Occipital lobe (tissue), 2 donors: ENCODE data around the gene CFAP157. TPM values are rescaled to one million over a fixed set of nuclear protein-coding genes. Genes with fewer than 3 reads are reported as not detected.
"Not testable (repeated sequence)": the region's sequence is repeated elsewhere in the genome, so short reads cannot be mapped to it uniquely, and the experiment has no call there.

Experiments used
- DNase-seq: peaks from one replicate; lab custom pipeline; 2025; lab: John Stamatoyannopoulos, UW
- total RNA-seq: library from RNA; depleted of rRNA; stranded (reverse); fragments of >200 nt; gene quantifications from one replicate; pipeline ENCODE4 v1.2.3, GENCODE V29; 2014

Gene CFAP157
- total RNA-seq, 1 donor from 2014 or later, result 0.16 TPM

DNA sequence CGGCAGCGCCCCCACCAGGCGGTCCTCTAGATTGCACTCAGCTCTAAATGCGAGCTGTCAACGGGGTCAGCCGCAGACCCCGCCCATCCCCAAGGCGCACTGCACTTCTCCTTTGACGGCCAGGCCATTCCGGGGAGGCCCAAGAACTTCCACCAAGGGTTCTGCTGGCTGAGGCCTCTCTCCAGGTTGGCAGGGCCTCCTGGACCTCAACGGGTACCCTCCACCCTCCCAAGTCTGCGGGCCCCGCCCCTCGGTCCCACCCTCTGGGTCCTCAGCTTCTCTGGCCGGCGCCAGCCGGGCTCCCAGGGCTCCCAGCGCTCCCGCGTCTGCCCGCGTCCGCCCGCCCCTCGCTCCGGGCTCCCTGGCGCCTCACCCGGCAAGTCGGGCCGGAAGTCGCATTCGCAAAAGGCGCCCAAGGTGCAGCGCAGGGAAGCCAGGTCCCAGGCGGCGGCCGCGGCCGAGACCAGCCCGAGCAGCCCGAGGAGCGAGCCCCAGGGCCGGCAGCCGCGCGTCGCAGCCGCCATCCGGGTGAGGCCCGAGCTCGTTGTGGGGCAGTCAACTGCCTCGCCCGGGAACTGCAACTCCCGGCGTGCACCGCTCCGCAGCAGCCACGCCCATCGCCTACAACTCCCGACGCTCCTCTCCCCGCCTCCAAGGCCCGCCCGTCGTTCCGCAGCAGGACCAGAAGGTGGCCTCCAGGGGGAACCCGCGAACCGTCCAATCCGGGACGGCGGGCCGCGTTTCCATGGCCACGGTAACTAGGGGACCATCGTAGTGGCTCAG is 28.1 kb downstream of the CFAP157 start, which contains the start of gene TOR2A:
TSS of gene TOR2A (minus strand) at position 548 of the 783 bp plus-strand sequence. CDS start at position 524, 24 bp downstream.
- DNase-seq, result peak; percentile 98

DNA sequence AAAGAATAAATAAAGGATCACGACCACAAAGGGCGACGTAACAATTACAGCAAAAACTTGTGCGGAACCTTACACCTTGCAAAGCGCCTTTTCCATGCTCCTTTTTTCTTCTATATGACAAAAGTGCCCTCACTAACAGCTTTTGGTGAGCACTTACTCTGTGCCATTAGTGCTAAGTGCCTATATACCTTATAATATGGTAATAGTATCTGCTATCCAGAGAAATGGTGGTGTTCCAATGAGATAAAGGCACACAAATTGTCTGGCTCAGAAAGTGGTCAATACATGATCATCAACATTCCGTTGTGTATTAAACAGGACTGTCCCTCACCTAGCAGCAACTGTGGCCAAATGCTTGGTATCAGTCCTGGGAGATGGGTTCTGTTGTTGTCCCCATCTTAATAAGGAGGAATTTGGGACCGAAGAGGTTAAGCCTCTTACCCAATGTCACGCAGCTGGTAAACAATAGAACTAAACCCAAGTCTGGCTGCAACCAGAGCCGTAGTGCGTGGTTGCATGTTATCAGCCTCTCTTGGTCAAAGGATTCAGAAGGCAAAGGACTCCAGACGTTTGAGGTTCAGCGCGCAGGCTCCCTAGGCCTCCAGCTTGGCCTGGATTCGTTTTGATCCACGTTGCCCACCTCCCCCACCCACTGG is 28.9 kb downstream of the CFAP157 start:
- DNase-seq, result no peak

DNA sequence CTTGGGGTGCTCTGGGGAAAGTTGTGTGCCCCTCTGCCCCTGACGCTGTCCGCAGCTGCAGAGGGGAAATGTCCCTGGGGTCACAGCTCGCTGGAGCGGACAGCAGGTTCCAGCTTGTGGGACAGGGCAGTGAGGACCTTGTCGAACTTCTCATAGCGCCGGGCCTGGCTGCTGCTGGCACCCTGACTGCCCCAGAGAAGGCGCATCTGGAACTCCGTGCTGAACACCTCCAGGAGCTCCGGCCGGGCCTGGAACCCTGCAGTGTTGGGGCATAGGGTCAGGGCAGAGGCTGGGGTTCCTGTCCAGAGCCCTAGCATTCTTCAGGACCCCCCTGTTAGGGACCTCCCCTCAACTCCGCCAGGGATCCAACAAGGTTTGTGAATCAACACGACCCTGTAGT is 31.9 kb downstream of the CFAP157 start:
- no peak for DNase-seq

DNA sequence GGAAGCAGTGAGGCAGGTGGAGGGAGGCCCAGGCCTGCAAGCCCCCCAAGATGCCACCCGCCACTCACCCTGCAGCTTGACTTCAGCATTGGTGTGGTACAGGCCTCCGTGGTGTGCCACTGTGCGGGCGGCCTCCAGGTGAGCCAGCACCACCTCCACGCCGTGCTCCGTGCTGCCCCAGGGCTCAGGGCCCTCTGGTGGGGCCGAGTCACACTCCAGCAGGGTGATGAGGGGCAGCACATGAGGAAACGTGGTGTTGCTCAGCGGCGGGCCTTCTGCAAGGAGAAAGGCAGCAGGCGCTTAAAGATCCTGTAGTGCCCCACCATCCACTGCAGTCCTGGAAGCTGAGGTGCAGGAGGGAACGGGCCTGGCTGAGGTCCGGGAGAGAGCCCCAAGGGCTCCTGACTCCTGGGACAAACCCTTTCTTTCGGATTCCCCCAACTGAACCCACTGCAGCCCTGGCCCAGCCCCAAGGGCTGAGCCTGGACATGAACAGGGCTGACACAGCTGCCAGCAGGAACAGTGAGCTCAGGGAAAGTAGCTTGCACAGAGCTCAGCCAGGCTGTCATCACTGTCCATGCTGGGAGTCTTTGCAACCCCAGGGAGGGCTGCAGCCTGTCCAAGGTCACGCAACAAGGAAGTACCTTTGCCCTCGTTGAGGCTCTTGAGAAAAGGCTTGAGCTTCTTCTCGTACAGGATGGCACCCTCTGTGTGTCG is 33.0 kb downstream of the CFAP157 start:
- no peak for DNase-seq

DNA sequence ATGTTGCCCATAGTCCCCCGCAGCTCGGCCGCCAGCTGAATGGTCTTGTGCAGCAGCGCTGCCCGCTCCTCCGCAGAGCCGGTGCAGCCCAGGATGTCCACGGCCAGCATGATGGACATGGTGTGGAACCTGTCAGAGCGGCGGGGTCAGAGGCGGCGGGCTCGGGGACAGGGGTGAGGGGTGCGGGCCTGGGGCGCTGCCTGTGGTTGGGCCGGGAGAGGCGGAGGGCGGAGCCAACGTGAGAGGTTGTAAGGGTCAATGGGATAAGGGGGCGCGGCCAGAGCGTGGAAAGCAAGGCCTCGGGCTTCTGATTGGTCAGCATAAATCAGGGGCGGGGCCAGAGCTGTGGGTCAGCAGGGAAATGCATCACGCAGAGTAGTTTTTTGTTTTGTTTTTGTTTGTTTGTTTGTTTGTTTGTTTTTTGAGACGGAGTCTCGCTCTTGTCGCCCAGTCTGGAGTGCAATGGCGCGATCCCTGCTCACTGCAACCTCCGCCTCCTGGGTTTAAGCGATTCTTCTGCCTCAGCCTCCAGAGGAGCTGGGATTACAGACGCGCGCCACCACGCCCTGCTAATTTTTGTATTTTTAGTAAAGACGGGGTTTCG is 35.1 kb downstream of the CFAP157 start:
- DNase-seq, result peak; percentile 61

DNA sequence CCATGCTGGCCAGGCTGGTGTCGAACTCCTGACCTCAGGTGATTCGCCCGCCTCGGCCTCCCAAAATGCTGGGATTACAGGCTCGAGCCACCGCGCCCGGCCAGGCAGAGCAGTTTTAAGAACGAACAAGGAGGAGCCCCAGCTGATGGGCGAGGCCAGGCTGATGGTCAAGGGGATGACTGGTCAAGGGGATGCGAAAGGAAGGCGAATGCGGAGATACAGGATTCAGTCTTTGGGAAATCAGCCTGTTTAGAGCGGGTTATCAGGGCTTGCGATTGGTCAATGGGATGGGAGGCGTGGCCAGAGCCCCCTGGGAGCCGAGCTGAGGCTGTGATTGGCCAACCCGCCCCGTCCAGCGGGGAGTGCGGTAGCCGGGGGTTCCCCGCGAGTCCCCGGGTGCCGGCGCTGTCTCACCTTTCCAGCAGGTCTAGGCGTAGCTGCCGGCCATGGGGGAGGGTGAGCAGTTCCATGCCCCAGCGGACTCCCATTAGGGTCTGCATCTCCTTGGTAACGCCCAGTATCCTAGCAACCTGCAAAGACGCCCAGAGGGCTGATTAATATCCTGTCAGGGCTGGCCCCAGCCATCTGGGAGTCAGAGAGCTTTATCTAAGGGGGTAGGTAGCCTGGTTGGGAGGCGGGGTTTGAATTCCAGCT is 35.8 kb downstream of the CFAP157 start:
- no peak for DNase-seq

DNA sequence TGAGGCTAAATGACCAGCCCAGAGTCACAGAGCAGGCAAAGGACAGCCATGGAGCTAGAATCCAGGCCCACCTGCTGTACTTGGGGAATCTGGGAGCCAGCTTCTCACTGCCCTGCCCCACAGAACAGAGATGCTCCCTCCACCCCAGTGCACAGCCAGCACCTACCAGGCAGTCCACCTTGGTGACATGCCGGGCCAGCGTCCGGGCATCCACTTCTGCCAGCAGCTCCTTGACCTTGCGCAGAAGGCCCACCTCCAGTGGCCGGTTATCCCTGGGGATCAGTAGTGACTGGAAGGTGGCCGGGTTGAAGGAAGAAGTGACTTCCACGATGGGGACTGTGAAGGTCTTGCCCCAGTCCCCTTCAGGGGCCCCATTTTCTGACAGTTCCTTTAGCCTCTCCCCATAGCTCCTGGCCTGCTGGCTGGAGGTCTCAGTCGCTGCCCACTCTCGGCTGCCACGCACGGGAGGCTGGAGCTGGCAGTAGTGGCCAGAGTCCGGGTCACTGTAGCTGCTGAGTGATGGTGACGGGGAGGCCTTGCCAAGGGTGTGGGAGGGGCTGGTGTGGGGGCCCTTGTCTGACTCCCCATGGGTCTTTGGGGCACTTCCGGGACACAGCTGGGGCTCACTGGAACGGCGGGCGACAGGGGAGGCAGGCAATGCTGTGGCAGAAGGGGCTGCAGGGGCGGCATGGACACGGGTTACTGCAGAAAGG is 37.8 kb downstream of the CFAP157 start:
- no peak for DNase-seq

DNA sequence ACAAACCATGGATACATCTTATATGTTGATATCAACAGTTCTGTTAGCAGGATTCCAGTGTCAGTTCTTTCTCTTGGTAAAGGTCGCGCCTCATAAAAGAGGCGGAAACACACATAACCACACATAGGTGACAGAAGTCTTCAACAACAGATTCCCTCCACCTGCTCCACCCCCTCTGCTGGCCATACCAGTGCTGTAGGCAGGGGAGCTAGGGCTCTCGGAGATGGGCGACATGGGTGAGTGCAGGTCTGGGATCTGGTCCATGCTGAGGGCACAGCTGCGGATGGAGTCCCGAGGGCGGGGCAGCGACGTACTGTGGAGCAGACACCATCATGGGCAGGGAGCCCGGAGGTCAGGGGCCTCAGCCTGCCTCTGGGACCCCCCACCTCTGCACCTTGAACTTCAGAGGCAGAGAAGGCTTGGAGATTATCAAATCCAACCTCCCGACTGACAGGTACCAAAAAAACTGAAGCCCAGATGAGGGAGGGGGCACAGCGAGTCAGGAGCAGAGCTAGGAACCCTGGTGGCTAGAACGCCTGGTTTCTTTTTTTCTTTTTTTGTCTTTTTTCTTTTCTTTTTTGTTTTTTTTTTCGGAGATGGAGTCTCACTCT is 40.3 kb downstream of the CFAP157 start:
- no peak for DNase-seq

DNA sequence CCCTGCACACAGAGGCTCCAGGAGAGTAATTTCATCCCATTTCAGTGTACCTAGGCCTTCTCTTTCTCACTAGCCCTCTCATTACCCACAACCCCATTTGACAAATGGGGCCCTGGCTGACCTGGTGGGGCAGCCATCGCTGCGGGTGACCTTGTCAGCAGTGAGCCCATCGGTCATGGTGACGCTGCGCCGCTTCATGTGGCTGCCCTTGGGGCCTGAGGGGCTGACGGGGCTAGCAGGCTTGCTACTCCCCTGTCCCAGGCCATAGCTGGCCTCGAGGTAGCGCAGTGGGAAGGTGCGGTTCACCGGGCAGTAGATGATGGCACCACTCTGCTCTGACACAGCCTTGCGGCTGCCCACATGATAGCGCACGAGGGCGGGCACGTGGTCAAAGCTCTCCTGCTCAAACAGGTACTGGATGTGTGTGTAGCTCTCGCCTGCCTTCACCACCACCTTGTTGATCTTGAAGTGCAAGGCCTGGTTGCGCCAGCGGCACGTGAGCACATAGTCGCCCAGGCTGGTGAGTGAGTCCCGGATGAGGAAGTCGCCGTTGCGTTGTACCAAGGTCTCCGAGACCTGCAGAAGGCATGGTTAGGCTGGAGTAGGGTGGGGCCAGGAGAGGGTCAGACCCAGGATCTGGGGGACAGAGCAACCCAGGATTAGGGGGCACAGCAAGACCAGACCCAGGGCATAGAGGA is 42.5 kb downstream of the CFAP157 start:
- no peak for DNase-seq

DNA sequence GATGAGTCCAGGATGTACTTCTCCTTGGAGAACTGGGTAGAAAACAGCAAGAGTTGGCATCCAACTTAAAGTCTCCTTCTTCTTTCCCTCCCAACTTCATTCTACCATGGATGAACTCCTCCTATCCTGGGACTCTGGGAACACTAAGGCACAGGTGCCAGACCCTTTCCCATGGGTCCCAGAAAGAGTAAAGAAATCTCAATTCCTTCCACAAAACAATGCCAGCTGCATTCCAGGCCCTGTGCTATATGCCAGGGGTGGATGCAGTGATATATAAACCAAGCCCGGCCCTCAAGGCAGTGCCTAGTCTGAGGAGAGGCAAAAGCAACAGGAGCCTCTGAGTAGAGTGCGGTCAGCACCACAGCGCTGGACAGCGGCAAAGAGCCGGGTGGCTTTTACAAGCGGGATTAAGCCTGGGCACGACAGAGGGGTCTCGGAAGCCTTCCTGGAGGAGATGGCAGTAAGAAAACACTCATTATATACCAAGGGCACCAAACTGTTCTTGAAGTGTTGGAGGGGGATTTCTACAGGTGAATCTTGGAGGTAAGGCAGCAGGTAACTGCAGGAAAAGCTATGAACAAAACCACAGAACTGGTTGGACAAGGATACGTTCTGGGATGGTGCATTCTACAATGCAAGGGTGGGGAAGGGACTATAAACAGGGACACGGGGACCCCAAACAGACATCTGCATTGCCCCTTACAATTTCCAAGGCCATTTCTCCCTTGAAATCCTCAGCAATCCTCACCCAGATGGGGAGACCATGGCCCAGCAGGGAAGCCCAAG is 44.7 kb downstream of the CFAP157 start:
- no peak for DNase-seq

DNA sequence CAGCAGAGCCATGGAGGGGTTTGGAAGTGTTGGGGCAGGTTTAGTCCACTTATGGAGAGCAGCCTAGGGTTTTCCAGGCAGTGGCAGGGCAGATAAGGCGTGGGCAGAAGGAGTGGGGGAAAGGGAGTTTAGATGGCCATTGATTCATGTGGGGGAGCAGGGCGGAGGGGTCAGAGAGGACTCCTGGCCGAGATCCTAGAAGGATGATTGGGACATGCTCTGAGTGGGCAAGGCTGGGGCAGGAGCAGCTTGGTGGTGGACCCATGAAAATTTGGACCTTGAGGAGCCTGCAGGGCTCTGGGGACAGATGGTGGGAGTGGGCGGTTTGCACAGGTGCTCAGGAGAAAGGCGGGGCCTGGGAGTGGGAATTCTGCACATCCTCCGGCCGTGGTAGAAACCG is 46.4 kb downstream of the CFAP157 start:
- DNase-seq, result no peak

DNA sequence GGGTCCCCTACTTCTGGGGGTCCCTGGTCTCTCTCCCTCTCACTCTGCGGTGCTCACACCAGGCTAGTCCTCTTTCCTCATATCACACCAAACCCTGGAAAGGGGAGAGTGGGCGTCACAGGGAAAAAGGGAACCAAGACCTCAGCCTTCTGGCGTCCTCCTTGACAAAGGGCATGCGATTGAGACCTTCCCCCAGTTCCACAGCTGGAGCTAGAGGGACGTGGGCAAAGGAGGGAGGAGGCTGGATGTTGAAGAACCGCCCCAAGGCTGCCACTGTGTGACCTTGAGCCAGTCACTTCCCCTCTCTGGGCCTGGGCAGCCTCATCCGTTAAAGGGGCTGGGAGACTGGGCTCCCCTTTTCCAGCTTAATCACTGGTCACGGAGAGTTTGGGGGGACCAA is 46.8 kb downstream of the CFAP157 start:
- no peak for DNase-seq

DNA sequence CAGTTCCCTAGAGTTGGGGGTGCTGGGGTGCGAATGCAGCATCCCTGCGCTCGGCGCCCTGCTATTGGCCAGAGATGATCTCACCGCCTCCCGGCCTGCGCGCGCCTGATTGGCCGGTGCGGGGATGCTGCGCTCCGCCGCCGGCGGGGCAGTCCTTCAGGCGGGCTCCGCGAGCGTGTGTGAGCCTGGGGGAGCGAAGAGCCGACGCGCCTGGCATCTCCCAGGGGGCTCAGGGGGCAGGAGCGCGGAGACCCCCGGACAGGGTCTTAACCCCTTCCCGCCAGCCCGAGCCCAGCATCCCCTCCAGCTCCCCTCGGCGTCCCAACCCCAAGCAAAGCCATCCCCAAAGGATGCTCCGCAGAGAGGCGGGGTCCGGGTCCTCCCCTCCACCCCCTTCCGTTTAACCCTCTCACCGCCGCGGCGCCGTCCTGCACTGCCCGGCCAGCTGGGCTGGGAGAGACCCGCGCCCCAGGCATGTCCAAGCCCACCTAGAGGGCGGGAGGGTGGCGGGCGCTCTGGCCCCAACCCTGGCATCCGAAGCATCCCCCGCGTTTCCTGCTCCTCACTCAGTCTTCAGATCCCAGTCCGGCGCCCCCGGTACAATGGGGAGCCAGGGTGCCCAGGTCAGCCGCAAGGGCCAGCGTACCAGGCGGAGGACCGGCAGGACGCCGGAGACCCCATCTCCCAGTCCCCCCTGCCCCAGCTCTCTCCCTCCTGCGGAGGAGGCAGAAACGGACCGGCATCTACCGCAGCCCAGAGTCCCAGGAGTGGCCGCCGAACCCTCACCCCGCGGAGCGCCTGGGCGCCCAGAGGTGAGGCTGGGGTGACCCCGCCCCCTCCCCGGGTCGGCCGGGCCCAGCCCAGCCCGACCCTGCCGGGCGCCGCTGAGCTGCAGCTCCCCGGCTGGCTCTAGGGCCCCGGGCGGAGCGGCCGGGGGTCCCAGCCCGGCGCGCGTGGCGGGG is 47.6 kb downstream of the CFAP157 start:
- DNase-seq, result peak; percentile 64

DNA sequence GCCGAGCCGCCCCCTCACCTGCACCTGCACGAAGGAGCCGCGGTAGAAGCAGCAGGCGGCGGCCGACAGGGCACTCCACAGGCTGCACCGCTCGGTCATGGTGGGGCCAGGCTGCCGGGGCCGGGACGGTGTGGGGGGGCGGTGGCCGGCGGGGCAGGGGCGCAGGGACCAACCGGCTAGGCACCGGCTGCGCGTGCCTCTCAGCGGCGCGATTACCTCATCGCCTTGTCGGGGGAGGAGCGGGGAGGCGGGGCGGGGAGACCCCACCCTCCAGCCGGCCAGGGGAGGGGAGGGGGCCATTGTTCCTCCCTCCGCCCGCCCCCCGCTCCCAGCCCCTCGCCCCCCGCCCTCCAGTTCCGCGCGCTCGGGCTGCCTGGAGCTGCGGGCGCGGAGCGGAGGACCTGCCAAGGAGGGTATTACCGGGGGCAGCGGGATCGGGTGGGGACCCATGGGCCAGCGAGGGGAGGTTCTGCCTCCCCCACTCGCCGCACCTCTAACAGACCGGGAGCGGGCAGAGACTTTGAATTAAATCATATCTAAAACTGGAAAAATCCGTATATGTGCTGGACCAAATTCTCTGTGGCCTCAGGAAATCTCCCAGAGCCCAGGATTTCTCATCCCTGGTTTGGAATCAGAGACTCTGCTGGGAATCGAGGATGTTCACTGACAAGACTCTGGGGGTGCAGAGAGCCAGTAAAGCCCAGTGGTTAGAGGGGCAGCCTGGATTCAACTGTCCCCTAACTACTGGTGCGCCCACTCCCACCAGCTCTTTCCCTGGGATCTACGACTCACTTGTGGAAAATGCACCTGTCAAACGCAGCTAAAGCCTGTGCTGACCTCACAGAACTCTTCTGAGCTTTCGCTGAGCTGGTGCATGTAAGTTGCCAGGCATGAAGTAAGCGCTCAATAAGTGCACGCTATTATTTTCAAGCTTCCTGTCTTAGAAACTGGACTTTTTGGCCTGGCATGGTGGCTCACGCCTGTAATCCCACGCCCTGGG is 48.6 kb downstream of the CFAP157 start:
- DNase-seq, result no peak

DNA sequence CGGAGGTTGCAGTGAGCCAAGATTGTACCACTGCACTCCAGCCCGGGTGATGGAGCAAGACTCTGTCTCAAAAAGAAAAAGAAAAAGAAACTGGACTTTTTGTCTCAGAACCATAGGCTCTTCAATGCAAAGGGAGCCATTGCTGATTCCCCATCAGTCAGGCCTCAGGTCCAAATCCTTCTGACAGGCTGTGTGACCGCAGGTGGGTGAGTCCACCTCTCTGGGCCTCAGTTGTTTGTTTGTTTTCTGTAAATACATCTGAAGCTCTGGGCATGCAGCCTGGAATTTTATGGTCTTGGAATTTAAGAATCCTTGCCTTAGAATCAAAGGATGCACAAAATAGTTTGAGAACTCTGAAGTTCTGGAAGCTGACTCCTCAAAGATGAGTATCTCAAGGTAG is 49.4 kb downstream of the CFAP157 start:
- no peak for DNase-seq

DNA sequence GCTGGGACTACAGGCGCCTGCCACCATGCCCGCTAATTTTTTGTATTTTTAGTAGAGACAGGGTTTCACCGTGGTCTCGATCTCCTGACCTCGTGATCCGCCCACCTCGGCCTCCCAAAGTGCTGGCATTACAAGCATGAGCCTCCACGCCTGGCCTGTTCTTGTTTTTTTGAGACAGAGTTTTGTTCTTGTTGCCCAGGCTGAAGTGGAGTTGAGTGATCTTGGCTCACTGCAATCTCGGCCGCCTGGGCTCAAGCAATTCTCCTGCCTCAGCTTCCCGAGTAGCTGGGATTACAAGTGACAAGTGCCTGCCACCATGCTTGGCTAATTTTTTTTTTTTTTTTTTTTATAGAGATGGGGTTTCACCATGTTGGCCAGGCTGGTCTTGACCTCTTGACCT is 50.0 kb downstream of the CFAP157 start:
- not testable (repeated sequence) for DNase-seq
